ENCODE results near the gene CBFA2T2. TPM values are rescaled to one million over a fixed set of nuclear protein-coding genes. Genes with fewer than 3 reads are reported as not detected.
A peak's percentile ranks its signal among the peaks of the same experiment; 100 is the strongest.
"Not testable (repeated sequence)": the region's sequence is repeated elsewhere in the genome, so short reads cannot be mapped to it uniquely, and the experiment has no call there.

The CBFA2T2 gene
- total RNA-seq, 4 donors from 2014 or later, result 17.2 to 24.6 (median 21.7) TPM

DNA sequence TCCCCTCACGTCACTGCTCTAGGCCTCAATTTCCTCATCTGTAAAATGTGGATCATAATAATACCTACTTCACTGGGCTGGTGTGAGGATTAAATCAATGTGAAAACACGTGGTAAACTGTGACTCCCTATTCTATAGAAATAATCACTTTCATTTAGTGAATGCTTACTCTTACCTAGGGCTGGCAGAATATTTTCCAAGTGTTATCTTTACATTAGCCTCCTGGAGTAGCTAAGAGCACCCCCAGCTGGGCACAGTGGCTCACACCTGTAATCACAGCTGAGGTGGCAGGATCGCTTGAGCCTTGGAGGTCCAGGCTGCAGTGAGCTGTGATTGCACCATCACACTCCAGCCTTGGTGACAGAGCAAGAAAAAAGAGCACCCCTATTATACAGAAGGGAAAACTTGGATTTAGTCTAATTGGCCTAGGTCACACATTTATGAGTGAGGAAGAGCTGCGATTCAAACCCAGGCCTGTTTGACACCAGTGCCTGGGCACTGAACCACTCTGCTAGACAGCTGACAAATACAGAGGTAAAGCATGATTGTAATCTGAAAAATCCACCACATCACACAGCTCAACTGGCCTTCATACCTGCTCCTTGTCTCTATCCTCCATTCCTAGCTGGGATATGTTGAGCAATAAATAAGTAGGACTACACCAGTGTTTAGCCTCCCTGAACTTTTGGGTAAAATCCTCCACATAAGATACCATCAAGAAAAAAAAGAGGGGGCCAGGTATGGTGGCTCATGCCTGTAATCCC, 44.9 kb upstream of the CBFA2T2 start:
- no peak for DNase-seq (ENCODE audit: low spot score in 2 of 2)
- intact Hi-C loops (cut with DNase I; ENCODE audit: low total_unique reads), result no loop called here
- no peak overlapping the region for H3K4me3 ChIP-seq (ENCODE audit: low read depth, poor library complexity, severe bottlenecking)
- 47 to 58% methylated on average over 4 of the region's 4 CpGs for WGBS, 2 donors
- no peak for TF ChIP-seq POLR2A (IDR thresholded peaks at IDR 0.05)
- TF ChIP-seq, protein P1, sequence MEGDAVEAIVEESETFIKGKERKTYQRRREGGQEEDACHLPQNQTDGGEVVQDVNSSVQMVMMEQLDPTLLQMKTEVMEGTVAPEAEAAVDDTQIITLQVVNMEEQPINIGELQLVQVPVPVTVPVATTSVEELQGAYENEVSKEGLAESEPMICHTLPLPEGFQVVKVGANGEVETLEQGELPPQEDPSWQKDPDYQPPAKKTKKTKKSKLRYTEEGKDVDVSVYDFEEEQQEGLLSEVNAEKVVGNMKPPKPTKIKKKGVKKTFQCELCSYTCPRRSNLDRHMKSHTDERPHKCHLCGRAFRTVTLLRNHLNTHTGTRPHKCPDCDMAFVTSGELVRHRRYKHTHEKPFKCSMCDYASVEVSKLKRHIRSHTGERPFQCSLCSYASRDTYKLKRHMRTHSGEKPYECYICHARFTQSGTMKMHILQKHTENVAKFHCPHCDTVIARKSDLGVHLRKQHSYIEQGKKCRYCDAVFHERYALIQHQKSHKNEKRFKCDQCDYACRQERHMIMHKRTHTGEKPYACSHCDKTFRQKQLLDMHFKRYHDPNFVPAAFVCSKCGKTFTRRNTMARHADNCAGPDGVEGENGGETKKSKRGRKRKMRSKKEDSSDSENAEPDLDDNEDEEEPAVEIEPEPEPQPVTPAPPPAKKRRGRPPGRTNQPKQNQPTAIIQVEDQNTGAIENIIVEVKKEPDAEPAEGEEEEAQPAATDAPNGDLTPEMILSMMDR (IDR thresholded peaks at IDR 0.05), result no peak

GRCh38 chr20:33445881-33446625, 43.8 kb upstream of the CBFA2T2 start:
- no peak for TF ChIP-seq POLR2A (IDR thresholded peaks at IDR 0.05)
- TF ChIP-seq, protein P1 (IDR thresholded peaks at IDR 0.05), result no peak
- WGBS, 2 donors, result 85 to 90% methylated on average over 4 of the region's 4 CpGs

DNA sequence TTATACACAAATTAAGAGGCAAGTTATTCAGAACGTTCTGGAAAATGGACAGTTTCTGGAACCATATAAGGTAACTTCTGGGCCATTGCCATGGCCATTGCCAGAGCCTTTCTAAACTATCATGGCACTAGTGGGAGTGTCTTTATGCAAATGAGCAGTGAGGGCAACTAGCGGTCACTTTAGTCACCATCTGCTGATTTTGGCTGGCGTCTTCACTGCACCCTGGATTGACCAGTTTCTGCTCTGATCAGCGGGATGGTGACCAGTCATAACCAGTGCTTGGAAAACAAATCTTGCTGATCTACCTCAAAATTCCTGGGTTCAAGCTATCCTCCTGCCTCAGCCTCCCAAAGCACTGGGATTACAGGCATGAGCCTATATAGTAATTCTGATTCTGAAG, 39.0 kb upstream of the CBFA2T2 start:
- no peak overlapping the region for H3K4me3 ChIP-seq (ENCODE audit: low read depth, poor library complexity, severe bottlenecking)
- TF ChIP-seq, protein P1 (IDR thresholded peaks at IDR 0.05), result no peak
- TF ChIP-seq POLR2A (IDR thresholded peaks at IDR 0.05), result no peak
- DNase-seq (ENCODE audit: low spot score in 2 of 2), result no peak
- intact Hi-C loops (cut with DNase I; ENCODE audit: low total_unique reads), result no loop called here
- 64 to 83% methylated on average over 4 of the region's 4 CpGs for WGBS, 2 donors

More at GRCh38 chr20:33445881-33446625, 43.8 kb upstream of the CBFA2T2 start:
- no peak overlapping the region for H3K4me3 ChIP-seq (ENCODE audit: low read depth, poor library complexity, severe bottlenecking)
- DNase-seq (ENCODE audit: low spot score in 2 of 2), result no peak
- intact Hi-C loops (cut with DNase I; ENCODE audit: low total_unique reads), result no loop called here

DNA sequence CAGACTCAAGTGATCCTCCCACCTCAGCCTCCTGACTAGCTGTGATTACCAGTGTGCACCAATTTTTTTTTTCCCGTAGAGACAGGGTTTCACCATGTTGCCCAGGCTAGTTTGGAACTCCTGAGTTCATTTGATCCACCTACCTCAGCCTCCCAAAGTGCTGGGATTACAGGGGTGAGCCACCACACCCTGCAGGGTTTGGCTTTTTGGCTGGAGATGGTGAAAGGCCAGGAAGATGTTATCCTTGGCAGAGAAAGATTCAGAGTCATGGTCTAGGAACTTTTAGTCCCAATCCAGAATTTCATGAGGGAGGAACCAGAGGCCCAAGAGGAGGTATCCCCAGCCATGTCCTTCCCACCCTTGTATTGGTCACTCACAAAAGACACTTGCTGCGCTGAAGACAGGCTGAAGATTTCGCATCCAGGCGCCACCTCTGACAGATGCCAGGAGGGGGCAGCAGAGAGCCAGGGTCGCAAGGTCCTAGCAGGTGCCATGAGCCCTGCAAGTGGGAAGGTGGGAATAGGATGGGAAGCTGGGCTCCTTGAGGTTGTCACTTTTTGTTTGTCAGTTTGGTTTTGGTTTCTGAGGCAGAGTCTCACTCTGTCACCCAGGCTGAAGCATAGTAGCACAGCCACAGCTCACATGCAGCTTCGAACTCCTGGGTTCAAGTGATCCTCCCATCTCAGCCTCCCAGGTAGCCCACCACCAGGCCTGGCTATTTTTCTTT, 32.8 kb upstream of the CBFA2T2 start:
- TF ChIP-seq, protein P1 (IDR thresholded peaks at IDR 0.05), result peak in 1 of 3 donors; percentile 95
- H3K4me3 ChIP-seq (ENCODE audit: low read depth, poor library complexity, severe bottlenecking); intact Hi-C loops (cut with DNase I; ENCODE audit: low total_unique reads): not testable (repeated sequence)
- WGBS, 2 donors, result 19 to 21% methylated on average over 5 of the region's 6 CpGs
- peak; percentile 78 to 97 for DNase-seq (ENCODE audit: low spot score in 2 of 2)

- no peak overlapping the region for H3K4me3 ChIP-seq (ENCODE audit: low read depth, poor library complexity, severe bottlenecking)
- DNase-seq (ENCODE audit: low spot score in 2 of 2), result no peak
- intact Hi-C loops (cut with DNase I; ENCODE audit: low total_unique reads), result no loop called here
- 86% methylated on average over 7 of the region's 7 CpGs for WGBS, 2 donors
- no peak for TF ChIP-seq POLR2A (IDR thresholded peaks at IDR 0.05)
- TF ChIP-seq, protein P1 (IDR thresholded peaks at IDR 0.05), result no peak
These were observed 30.3 kb upstream of the CBFA2T2 start for GRCh38 chr20:33459599-33459998.

Data from lower leg skin (tissue), 4 donors.